LoVo (cell line): ENCODE data around the gene SSBP2.
"Not testable (repeated sequence)": the region's sequence is repeated elsewhere in the genome, so short reads cannot be mapped to it uniquely, and the experiment has no call there.

ENCODE experiments used
- DNase-seq: peaks from one replicate; pipeline ENCODE4 v3.0.0-alpha.2; 2016; ENCODE audit warnings: low spot score

Gene SSBP2

GRCh38 chr5:81728301-81728700, 22.6 kb downstream of the SSBP2 start:
- DNase-seq = no peak

- DNase-seq = no peak
Observed at GRCh38 chr5:81726297-81726696, 24.6 kb downstream of the SSBP2 start.

- DNase-seq = no peak
Observed at GRCh38 chr5:81724571-81724970, 26.3 kb downstream of the SSBP2 start.

- DNase-seq = no peak
Observed at GRCh38 chr5:81724108-81724507, 26.8 kb downstream of the SSBP2 start.

- DNase-seq = no peak
Observed at GRCh38 chr5:81721049-81721448, 29.8 kb downstream of the SSBP2 start.

- no peak for DNase-seq
Observed at GRCh38 chr5:81719743-81720345, 31.1 kb downstream of the SSBP2 start.

GRCh38 chr5:81718300-81718699, 32.6 kb downstream of the SSBP2 start:
- DNase-seq = no peak

GRCh38 chr5:81717860-81718259, 33.0 kb downstream of the SSBP2 start:
- DNase-seq = no peak

- no peak for DNase-seq
Observed at GRCh38 chr5:81717226-81717625, 33.7 kb downstream of the SSBP2 start.

- DNase-seq = not testable (repeated sequence)
Observed at GRCh38 chr5:81714076-81714475, 36.8 kb downstream of the SSBP2 start.

GRCh38 chr5:81708889-81709288, 42.0 kb downstream of the SSBP2 start:
- no peak for DNase-seq

GRCh38 chr5:81703840-81704239, 47.1 kb downstream of the SSBP2 start:
- no peak for DNase-seq

- DNase-seq = no peak
Observed at GRCh38 chr5:81700166-81700565, 50.7 kb downstream of the SSBP2 start.

- DNase-seq = no peak
Observed at GRCh38 chr5:81698813-81699212, 52.1 kb downstream of the SSBP2 start.

- DNase-seq = no peak
Observed at GRCh38 chr5:81696418-81697397, 54.2 kb downstream of the SSBP2 start.

GRCh38 chr5:81694726-81695125, 56.2 kb downstream of the SSBP2 start:
- no peak for DNase-seq

- no peak for DNase-seq
Observed at GRCh38 chr5:81688215-81688614, 62.7 kb downstream of the SSBP2 start.

GRCh38 chr5:81687292-81687691, 63.6 kb downstream of the SSBP2 start:
- DNase-seq = no peak

GRCh38 chr5:81685471-81685870, 65.4 kb downstream of the SSBP2 start:
- DNase-seq = no peak

GRCh38 chr5:81679885-81680284, 71.0 kb downstream of the SSBP2 start:
- no peak for DNase-seq

GRCh38 chr5:81675420-81675819, 75.5 kb downstream of the SSBP2 start:
- no peak for DNase-seq

GRCh38 chr5:81665795-81666194, 85.1 kb downstream of the SSBP2 start:
- DNase-seq = no peak

GRCh38 chr5:81660624-81661023, 90.3 kb downstream of the SSBP2 start:
- not testable (repeated sequence) for DNase-seq
